Activated CD8-positive, alpha-beta memory T cell treated with anti-CD3 and anti-CD28 coated beads, Interleukin-2, amount 50 U/mL, for 4 hours (primary cell): ENCODE data around the gene TSPO.

ENCODE experiments used
- DNase-seq: peaks from one replicate; pipeline ENCODE4 v3.0.0-alpha.2; 2020

The TSPO gene

GRCh38 chr22:43179911-43180195 is 28.5 kb downstream of the TSPO start:
- no peak for DNase-seq

DNA sequence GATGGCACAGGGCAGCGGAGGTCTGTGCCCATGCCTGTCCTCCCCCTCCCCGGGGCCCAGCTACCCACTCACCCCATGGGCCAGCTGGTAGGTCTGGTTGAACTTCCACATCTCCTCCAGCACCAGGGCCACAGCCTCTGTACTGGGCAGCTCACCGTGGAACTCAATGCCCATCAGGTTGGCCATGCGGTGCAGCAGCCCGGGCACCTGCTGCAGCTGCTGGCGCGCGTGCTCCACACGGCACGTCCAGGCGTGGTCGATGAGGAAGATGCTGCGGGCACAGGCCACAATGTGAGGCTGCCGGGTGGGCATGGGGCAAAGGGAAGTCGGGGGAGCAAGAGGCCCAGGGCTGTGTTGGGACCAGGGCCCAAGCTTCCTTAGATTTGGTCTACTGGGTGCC is 29.3 kb downstream of the TSPO start:
- DNase-seq: no peak

DNA sequence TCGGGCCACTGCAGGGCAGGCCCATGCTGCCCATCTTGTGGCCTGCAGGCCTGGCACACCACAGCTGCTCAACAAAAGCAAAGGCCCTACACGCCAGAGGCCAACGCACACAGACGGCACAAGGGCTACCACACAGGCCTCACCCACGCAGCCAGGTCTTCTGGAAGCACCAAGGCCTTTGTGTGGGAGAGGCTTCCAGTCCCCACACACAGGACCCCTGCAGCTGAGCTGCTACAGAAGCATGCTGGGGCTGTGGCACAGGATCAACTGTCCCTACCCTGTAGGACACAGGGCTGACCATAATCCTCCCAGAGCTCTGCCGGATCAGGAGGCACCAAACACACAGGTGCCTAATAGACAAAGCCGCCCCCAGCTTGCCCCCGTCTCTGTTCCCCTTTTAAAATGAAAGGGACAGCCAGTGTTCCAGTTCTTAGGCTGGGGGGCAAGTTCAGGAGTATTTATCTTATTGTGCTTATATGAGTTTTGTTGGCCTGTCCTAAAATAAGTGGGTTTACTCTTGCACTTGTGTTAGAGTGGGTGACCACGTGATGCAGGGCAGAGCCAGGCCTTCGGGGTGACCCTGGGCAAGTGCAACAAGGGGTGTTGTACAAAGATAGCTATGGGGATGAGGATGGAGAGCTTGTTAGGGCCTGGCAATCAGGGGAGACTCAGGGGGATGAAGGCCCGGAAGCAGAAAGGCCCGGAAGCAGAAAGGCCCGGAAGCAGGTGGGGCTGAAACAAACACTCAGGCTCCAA is 30.1 kb downstream of the TSPO start:
- DNase-seq: no peak

DNA sequence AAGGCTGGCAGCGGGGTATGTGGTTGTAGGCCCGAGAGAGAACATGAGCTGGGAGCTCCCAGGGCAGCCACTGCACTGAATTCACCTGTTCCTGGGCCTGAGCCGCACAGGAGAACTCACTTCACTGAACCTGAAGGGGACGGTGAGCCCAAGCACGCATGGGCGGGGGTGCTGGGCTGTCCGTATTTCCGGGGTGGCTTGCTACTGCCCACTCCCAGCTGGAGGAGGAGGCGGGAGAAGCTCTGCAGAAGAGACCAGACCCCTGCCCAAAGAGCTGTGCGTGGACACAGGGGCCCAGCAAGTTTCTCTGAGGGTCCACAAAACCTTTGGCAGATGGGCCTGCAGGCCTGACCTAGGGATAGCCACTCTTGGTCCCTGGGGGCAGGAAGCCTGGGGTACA is 30.8 kb downstream of the TSPO start:
- no peak for DNase-seq

DNA sequence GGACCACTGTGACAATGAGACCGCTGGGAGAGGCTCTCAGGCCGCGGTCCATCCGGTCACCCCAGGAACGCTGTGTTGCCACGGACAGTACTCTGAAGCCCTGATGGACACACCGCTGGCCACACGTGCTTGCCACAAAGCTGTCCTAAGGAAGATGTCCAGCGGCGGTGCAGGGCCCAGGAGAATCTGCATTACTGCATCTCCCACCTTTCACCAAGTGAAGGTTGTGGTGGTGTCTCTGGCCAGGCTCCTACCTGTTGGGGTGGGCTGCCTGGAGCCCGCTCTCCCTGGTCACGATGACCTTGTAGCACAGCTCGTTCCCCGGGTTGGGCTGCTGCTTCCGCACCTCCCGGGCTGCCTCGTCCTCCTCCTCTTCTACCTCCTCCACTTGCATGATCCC is 31.4 kb downstream of the TSPO start:
- DNase-seq: no peak

GRCh38 chr22:43183496-43184277 is 32.3 kb downstream of the TSPO start:
- no peak for DNase-seq

DNA sequence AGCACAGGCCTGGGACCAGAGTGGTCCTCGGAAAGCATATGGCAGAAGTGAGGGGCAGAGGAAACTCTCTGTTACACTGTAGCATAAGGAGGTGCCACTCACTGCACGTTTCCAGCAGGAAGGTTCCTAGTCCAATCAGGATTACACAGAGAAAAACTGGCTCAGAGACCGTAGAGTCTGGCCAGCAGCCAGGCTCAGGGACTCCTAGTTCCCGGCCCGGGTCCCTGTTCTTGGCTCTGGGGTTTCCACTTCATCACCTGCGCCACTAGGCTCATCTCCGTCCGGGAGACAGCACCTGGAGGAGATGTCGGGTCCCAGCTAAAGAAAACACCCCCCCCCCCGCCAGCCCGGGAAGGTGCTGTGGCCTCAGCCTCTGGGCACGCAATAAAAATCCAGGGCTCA is 34.5 kb downstream of the TSPO start:
- no peak for DNase-seq

DNA sequence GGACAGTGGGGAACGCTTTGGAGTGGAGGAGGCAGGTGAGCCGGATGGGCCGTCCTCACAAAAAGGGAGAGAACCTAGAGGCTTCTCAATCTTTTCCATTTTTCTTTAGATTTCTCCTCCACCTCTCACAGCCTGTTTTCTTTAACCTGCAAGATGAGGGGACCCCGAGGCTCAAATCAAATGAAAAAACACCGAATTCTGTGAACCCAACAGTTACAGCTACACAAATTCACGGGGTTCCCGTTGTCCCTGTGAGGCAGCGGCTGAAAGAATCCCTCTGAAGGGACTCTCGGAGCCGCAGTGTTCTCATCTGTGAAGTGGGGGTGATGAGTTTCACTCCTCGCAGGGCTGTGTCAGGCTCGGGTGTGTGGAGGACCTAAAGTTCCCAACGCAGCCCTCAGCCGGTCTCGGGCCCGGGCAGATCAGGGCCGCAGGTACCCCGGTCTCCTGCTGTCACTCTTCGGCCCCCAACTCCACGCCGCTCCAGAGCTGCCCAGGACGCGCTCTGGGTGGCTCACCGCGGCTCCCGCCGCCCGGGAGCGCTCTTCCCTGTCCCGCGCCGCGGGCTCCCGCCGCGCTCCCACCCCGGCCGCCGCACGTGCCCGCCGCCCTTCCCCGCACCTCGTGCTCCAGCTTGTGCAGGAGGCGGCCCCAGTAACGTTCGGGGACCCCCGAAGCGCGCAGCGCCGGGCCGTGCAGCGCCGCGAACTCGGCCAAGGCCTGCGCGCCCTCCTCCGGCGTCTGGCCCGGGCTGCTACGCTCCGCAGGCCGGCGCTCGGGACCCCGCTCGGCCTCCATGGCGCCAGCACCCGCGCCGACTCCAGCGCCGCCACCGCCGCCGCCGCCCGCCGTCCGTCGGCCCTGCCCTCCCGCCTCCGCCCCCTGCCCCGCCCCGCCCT is 35.2 kb downstream of the TSPO start, which contains the start of gene TTLL12:
TSS of gene TTLL12 (minus strand) at position 863 of the 899 bp plus-strand sequence. CDS start at position 798, 65 bp downstream.
- peak; percentile 62 for DNase-seq

- peak; percentile 96 for DNase-seq
Measured at GRCh38 chr22:43187171-43188099, 36.1 kb downstream of the TSPO start.

DNA sequence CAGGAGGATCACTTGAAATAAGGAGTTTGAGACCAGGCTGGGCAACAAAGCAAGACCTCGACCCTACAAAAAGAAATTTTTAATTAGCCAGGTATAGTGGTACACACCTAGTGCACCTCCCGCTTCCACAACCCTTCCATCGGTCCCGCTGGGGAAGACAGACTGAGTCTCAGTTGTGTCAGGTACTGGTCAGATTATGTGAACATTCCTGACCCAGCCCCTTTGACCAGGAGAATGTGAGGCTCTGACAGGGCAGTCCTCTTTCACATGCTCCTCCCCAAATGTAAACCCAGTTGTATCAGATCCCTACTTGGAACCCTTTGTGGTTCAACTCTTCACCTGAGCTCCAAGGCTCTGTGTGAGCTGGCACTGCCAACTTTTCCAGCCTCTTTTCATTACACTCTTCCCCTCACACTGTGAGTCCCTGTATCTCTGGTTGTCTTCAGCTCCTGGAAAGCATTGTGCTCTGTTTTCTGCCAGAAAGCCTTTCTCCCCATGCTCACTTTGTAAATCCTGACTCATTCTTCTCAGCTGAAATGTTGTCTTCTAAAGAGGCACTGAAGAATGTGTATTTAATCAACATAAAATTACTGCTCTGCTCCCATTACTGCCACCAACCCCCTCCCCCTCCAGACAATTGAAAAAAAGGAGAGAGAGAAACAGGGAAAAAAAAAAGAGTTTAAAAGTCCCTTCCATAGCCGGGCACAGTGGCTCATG is 37.6 kb downstream of the TSPO start:
- no peak for DNase-seq

- DNase-seq: no peak
Measured at GRCh38 chr22:43191831-43192230, 40.5 kb downstream of the TSPO start.

- no peak for DNase-seq
Measured at GRCh38 chr22:43197271-43197941, 46.0 kb downstream of the TSPO start.

DNA sequence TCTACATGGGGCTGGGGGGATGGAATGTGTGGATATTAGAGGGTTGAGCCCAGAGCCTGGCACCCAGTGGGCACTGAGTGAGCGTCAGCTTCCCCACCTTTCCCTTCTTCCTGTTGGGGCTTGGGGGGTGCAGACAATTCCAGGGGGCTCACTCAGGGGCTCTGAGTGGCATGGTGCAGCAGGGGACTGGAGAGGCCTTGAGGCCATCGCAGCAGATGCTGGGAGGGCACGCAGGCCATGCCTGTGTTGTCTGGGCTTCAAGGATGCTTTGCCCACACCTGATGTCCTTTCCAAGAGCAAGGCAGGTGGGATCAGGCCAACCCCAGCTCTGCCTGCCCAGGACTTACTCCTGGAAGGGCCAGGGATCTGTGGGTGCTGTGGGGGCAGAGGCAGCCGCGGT is 46.8 kb downstream of the TSPO start:
- no peak for DNase-seq

DNA sequence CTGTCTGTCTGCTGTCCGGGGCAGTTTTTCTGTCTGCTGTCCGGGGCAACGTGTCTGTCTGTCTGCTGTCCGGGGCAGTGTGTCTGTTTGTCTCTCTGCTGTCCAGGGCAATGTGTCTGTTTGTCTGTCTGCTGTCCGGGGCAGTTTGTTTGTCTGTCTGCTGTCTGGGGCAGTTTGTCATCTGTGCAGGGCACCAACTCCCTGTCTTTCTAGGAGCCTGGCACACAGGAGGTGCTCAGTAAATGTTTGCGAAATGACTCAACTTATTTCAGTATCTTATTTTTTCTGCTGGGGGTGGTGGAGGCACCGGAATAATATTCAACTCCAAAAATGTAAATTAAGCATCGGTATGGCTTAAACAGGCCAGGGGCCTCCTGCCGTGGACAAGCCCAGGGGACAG is 47.6 kb downstream of the TSPO start:
- DNase-seq: no peak

- DNase-seq: no peak
Measured at GRCh38 chr22:43199541-43199940, 48.2 kb downstream of the TSPO start.

- no peak for DNase-seq
Measured at GRCh38 chr22:43200031-43200430, 48.7 kb downstream of the TSPO start.

GRCh38 chr22:43200555-43200954 is 49.2 kb downstream of the TSPO start:
- DNase-seq: no peak

DNA sequence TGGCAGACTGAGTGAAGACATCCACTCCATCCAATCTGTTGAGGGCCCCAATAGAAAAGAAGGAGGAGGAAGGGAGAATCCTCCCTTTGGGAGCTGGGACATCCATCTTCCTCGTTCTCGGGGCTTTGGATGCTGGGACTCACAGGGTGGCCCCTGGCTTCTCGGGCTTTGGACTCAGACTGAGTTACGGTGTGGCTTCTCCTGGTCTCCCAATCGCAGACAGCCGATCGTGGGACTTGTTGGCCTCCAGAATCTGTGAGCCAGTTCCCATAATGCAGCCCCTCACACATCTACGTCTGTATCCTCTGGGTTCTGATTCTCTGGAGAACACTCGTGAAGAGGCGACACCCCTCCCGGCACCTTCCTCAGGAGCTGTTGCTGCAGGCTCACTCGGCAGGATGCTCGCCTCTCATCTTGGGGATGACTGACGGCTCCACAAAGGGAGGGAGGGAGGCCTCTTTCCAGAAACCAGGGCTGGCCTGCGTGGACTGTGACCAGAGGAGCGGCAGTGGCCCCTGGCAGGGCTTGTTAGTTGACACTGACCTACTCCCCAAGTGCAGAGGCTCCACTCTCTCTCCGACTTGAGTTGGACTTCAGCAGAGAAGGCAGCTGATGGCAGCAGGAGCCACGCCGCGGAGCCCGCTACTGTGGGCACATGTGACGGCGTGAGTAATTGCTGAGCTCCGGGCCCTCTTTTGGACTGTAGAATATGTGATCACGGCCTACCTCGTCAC is 50.3 kb downstream of the TSPO start:
- no peak for DNase-seq

DNA sequence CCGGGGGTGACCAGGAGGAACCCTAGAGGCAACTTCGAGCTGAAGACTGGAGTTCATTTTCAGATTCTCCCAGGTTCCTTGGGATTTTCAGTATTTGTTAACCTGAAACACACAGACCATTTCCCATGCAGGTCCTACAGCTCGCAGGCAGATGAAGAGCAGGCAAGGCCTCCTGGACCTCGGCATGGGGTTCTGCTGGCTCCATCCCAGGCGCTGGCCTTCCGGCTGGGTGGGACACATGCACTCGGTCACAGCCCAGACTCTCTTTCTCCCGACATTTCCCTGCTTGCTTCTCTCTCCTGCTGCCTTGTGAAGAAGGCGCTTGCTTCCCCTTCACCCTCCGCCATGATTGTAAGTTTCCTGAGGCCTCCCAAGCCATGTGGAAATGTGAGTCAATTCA is 51.0 kb downstream of the TSPO start:
- no peak for DNase-seq

- DNase-seq: no peak
Measured at GRCh38 chr22:43202756-43203410, 51.5 kb downstream of the TSPO start.
